ENCODE results near the gene RNF166.

RNF166 gene

GRCh38 chr16:88739977-88740726 lies 33.9 kb upstream of the RNF166 start:
- in situ Hi-C loops (cut with HindIII; ENCODE audit: low sequenced_read_pairs), result no loop called here

GRCh38 chr16:88739139-88739976 lies 33.1 kb upstream of the RNF166 start:
- in situ Hi-C loops (cut with HindIII; ENCODE audit: low sequenced_read_pairs), result no loop called here

- in situ Hi-C loops (cut with HindIII; ENCODE audit: low sequenced_read_pairs), result no loop called here
Measured at GRCh38 chr16:88738151-88739084, 32.2 kb upstream of the RNF166 start.

- in situ Hi-C loops (cut with HindIII; ENCODE audit: low sequenced_read_pairs), result no loop called here
Measured at GRCh38 chr16:88737298-88738150, 31.3 kb upstream of the RNF166 start.

- in situ Hi-C loops (cut with HindIII; ENCODE audit: low sequenced_read_pairs), result no loop called here
Measured at GRCh38 chr16:88736496-88736895, 30.3 kb upstream of the RNF166 start.

- in situ Hi-C loops (cut with HindIII; ENCODE audit: low sequenced_read_pairs), result no loop called here
Measured at GRCh38 chr16:88736088-88736487, 29.9 kb upstream of the RNF166 start.

- in situ Hi-C loops (cut with HindIII; ENCODE audit: low sequenced_read_pairs), result no loop called here
Measured at GRCh38 chr16:88735616-88736015, 29.4 kb upstream of the RNF166 start.

GRCh38 chr16:88735121-88735520 lies 28.9 kb upstream of the RNF166 start:
- in situ Hi-C loops (cut with HindIII; ENCODE audit: low sequenced_read_pairs), result no loop called here

- in situ Hi-C loops (cut with HindIII; ENCODE audit: low sequenced_read_pairs), result no loop called here
Measured at GRCh38 chr16:88734361-88734728, 28.1 kb upstream of the RNF166 start.

GRCh38 chr16:88733630-88734360 lies 27.6 kb upstream of the RNF166 start:
- in situ Hi-C loops (cut with HindIII; ENCODE audit: low sequenced_read_pairs), result no loop called here

GRCh38 chr16:88732961-88733294 lies 26.7 kb upstream of the RNF166 start:
- in situ Hi-C loops (cut with HindIII; ENCODE audit: low sequenced_read_pairs), result no loop called here

- in situ Hi-C loops (cut with HindIII; ENCODE audit: low sequenced_read_pairs), result no loop called here
Measured at GRCh38 chr16:88732172-88732960, 26.2 kb upstream of the RNF166 start.

GRCh38 chr16:88731699-88732098 lies 25.5 kb upstream of the RNF166 start:
- in situ Hi-C loops (cut with HindIII; ENCODE audit: low sequenced_read_pairs), result no loop called here

GRCh38 chr16:88730632-88731607 lies 24.7 kb upstream of the RNF166 start:
- in situ Hi-C loops (cut with HindIII; ENCODE audit: low sequenced_read_pairs), result no loop called here

- in situ Hi-C loops (cut with HindIII; ENCODE audit: low sequenced_read_pairs), result no loop called here
Measured at GRCh38 chr16:88727871-88728270, 21.7 kb upstream of the RNF166 start.

- in situ Hi-C loops (cut with HindIII; ENCODE audit: low sequenced_read_pairs), result no loop called here
Measured at GRCh38 chr16:88726981-88727380, 20.8 kb upstream of the RNF166 start.

GRCh38 chr16:88726408-88726749 lies 20.2 kb upstream of the RNF166 start:
- in situ Hi-C loops (cut with HindIII; ENCODE audit: low sequenced_read_pairs), result no loop called here
